MM.1S (cell line): Measurements from ENCODE around the gene EML1.

Experiments
- CTCF ChIP-seq: fragments of 300-600 bp; sonication (generic); IDR thresholded peaks from 2 replicates; pipeline ENCODE4 v1.5.1; 2016; ENCODE audit warnings: antibody characterized with exemption, low read length, mixed read lengths
- EZH2 ChIP-seq: fragments of 300-600 bp; sonication (generic); optimal IDR thresholded peaks from 2 replicates; pipeline ENCODE3; 2017; ENCODE audit warnings: low read depth, mild to moderate bottlenecking, antibody characterized with exemption, low read length, mixed read lengths

GRCh38 chr14:99840265-99840664 is 47.1 kb downstream of the EML1 start:
- TF ChIP-seq CTCF = no peak
- no peak for TF ChIP-seq EZH2
